ENCODE data around the gene SEC22C.

The SEC22C gene

GRCh38 chr3:42510325-42510724 is 71.4 kb downstream of the SEC22C start:
- DNase-seq: no peak

DNA sequence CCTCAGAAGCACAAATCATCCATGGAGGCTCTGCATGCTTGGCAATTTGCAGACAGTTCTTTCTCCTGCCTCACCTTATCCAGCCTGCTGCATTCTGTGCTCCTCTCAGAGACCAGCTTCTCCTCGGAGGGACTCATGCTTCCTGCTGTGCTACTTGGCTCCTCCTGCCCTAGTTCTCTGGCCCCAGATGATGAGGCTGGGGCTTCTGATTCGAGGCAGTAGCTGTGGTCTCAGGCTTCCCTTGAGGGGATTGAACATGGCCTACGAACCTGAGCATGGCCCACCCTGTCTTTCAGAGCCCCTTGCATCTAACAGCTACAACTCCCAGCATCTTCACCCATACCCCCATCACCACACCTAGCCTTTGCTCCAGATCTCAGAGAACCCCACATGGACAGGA is 72.7 kb downstream of the SEC22C start:
- DNase-seq: no peak

- DNase-seq: no peak
Measured at GRCh38 chr3:42508562-42508961, 73.2 kb downstream of the SEC22C start.

DNA sequence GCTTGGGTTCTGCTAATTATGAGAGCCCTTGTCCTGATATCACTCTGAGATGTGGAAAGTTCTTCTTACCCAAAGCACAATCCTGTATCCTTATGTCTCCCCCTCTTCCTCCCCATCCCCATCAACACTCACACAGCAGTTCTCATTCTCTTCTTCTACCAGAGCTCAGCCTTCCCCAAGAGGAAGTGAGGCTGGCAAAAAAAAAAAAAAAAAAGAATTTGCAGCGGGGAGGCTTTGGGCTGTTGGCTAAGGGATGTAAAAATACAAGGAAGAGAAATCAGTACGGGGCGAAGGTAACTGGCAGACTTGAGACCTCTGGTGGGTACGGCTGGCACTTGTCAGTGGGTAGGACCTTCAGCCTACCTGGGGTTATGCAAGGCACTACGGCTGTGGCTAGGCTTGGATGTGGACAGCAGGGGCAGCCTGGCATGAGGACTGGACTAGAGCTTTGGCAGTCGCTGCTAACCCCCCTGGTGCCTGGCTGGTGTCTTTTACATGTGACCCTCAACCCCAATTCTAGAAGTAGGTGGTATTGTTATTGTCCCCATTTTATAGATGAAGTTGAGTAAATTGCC is 73.9 kb downstream of the SEC22C start:
- peak in 2 of 3 donors; percentile 34 to 46 for DNase-seq

- DNase-seq: no peak
Measured at GRCh38 chr3:42507252-42507651, 74.5 kb downstream of the SEC22C start.

DNA sequence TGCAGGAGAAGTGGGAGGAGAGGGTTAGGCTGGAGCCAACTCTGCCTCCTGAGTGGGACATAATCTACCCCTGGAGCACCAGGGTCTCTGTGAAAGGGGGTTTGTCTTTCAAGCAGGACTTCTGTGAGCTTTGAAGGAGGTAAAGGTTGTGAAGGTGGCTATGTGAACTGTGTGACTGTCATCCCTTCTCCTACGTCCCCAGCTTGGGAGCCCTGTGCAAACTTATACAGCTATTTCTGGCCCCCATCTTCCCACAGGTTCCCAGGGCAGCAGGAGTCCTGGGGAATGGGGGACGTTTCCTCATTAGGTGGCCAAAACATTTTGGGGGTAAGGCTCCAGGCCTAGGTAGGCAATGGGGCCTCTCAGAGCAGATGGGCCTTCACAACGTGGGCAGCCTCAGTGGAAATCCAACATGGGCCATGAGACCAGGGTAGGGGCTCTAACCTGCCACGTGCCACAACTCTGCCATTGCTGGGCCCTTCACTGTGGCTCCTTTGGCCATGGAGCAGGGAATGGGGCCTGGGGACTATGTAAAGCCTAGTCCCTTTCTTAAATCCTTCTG is 75.8 kb downstream of the SEC22C start:
- no peak for DNase-seq

GRCh38 chr3:42505128-42505848 is 76.5 kb downstream of the SEC22C start:
- no peak for DNase-seq

DNA sequence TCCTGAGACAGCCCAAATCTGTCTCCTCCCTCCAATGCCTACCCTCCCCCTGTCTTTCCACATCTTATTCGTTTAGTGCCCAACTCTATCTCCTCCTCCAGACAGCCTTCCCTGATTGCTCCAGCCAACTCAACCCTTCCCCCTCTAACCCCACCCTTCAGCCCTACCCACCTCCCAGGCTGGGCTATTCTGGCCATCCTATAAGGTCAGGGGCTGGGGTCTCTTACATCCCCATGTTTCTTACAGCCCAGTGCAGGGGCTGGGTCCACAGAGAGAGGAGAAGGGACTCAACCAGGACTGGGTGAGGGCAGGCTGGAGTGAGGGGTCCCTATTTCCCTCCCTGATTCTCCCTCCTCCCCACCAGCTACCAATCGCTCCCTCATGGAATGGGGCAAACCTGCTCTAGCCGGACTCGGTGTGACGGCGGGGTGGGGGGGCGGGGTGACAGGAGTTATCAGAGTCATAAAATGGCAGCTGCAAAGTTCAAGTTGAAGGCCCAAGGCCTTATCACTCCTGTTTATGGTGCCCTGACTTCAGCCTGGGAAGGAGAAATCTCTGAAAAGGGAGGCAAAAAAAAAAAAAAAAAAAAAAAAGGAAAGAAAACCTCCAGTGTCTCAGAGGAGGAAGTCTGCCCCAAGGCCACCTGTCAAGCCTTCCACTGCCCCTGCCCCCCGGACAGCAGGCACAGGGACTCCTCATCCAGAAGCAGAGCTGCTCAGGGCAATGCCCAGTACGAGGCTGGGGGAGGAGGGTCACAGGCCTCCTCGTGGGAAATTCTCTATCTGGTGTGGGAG is 77.2 kb downstream of the SEC22C start:
- DNase-seq: no peak

GRCh38 chr3:42503957-42504333 is 77.8 kb downstream of the SEC22C start:
- DNase-seq: no peak

DNA sequence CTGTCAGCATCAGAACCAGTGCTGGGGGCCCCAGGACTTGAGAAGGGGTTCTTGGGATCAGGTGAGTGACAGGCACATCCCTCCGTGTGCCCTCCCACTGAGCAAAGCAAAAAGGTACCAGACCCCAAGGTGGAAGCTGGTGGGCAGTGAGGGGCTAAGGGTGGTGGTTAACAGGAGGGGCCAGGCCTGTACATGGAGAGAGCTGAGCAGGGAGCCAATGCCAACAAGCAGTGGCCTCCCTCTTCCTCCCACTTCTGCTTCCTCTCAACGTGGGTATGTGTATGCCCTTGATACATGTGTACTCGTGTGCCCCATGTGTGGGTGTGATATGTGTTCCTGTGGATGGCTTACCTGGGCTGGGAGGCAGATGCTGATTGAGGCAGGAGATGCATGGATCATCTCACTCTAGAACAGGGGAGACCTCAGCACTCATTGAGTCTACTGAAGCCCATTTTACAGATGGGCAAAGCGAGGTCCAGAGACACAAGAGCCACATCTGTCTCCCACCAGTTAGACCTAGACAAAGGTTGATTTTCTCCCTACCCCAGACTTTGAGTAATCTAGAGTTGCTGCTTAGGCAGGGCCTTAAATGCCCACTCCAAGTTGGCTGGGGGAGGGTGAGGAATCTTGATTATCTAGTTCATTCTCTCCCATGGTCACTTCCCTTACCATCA is 78.4 kb downstream of the SEC22C start:
- DNase-seq: no peak

DNA sequence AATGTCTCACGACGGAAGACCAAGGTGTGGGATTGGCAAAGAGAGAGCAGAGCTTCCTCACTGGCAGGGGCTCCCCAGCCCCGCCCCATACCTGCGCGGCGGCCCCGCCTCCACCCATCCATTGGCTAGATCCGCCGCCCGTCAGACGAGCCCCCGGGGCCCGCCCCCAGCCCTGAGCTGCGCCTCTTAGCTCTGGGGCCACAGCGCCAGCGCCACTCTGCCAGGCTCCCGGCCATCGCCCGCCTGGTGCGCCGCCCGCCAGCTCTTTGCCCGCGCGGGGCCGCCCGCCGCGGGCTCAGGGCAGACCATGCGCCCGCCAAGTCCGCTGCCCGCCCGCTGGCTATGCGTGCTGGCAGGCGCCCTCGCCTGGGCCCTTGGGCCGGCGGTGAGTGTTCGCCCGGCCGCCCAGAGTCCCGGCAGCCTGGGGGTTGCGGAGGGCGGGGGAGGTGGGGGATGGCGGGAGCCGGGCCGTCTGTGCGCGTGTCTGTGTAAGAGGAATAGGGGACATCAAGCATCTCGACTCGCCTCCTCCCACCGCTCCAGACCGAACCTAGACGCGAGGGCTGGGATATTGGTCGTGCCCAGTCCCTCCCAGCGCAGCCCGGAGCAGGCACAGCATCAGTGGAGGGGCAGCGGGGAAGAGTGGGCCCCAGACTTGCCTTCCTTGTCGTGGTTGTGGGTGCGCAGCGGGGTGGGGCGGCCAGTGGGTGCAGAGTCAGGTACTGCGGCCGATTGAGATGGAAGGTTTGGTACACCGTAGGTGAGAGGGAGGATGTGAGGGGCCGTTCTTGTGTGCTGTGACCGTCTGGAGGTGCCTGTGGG is 79.1 kb downstream of the SEC22C start, which contains the start of gene VIPR1:
TSS of gene VIPR1 (plus strand) at position 215 of the 822 bp plus-strand sequence. CDS start at position 308, 93 bp downstream.
- DNase-seq: peak; percentile 73 to 90 (median 73)

DNA sequence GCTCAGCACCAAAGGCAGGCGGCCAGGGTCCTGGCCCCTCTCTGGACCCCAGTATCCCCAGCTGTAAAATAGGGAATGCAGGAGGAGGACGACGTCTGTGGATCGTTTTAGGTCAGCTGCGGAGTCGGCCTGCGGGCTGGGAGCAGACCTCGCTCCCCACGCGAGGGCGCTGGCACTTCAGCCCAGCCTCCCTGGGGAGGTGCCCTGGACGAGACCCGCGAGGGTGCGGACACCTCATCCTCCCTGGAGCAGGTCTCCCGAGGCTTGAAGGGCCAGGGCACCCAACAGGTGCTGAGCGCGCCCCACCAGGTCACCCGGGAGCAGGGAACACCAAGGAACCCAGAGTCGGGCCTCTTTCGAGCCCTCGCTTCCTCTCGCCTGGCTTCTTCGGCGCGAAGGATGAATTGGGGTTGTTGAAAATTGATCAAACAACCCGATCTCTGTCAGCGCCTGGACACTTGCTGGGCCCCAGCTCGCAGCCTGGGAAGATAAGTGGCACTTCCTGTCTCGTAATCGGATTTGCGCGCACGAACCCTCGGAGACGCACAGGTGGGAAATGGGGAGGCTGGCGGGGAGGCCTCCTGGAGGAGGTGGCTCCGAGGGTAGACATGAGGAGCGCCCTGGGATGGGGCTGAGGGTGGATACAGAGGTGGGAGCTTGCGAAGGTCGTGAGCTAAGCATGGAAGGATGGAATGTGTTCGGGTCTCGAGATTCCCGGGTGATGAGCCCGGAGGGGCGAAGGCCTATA is 79.9 kb downstream of the SEC22C start:
- peak; percentile 69 to 85 (median 74) for DNase-seq

DNA sequence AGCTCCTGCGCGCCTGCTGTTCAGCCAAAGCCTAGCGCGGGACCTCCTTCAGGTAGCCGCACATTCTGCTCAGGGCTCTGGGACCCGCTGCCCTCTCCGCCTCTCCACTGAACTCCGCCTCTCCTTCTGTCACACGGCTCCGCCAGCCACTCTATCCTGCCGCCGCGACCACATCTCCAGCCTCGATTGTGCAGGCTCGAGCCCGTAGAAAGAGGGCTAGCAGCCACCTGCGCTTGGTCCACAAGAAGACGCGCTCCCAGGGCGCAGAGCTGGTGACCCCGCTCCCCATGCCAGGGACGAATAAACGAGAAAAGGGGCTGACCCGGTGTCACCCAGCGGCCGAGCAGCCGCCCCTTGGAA is 80.5 kb downstream of the SEC22C start:
- DNase-seq: no peak

DNA sequence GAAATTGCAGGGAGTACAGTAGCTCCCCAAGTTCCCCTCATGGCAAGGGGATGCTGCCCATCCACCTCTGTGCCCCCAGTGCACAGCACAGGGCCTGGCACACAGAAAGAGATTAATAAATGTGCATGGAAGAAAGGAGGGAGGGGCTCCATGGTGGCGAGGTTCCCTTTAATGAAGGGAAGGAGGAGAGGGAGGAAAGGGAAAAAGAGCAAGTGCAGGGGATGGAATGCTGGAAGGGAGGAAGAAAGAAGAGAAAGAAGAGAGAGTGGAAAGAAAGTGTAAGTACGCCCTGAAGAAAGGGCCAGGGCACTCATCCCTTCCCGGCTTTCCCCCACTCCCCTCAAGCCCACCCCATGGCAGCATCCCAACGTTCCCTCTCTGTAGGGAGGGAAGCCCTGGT is 80.9 kb downstream of the SEC22C start:
- no peak for DNase-seq

GRCh38 chr3:42500091-42500490 is 81.7 kb downstream of the SEC22C start:
- no peak for DNase-seq

DNA sequence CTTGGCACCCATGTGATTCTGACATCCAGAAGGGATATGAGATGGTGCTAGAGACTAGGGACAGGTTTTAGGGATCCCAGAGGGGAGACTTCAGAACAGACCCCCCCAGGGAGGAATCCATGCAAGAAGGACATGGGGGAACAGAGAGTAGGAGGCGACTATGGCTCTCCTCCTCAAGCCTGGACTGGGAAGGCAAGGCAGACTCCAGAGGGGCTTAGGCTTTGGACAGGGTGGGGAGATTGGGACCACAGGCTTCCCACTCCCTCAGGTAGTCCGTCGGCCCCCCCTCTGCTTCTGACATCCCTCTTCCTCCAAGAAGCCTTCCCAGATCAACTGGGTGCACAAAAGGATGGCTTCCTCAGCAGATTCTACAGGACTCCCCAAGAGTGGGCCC is 82.3 kb downstream of the SEC22C start:
- no peak for DNase-seq

- no peak for DNase-seq
Measured at GRCh38 chr3:42498791-42499477, 82.8 kb downstream of the SEC22C start.

DNA sequence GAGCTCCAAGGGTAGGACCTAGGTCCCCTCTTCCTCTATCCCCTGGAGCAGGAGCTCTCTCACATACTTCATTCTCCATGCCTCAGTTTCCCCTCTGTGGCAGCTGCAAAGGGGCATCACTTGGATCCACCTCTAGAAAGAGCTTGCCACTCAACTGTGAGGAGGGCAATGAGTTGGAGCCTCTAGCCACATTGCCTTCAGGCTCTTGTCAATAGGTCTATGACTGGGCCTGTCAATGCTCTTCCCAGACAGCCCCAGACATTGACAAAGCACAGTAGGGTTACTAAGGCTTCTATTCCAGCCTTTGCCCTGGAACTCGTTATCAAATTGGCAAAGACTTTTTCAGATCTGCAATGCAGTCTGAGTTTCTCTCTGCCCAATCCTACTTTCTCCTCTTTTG is 83.7 kb downstream of the SEC22C start:
- DNase-seq: no peak

Data from suppressor macrophage treated with lipopolysaccharide for 1 hour (primary cell).